ENCODE results near the gene LLPH.

Gene LLPH

GRCh38 chr12:66087365-66087943, 43.1 kb downstream of the LLPH start:
- peak; percentile 37 to 55 for DNase-seq

DNA sequence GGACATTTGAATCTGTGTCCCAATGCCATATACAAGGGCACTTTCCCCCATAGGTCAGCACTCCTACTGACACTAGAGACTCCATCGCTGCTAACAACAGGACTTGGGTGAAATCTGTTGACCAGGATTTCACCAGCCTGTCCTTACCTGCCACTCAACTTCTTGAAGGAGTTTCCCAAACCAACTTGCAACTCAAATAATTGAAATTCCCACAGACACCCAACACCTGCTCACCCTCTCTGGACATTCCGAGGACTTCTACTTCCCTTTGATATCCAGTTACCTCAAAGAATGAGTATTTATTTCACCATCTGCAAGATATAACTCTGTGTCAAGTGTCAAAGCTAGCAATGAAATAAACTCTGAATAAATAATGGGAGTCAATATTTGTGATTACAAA, 44.6 kb downstream of the LLPH start:
- no peak for DNase-seq

DNA sequence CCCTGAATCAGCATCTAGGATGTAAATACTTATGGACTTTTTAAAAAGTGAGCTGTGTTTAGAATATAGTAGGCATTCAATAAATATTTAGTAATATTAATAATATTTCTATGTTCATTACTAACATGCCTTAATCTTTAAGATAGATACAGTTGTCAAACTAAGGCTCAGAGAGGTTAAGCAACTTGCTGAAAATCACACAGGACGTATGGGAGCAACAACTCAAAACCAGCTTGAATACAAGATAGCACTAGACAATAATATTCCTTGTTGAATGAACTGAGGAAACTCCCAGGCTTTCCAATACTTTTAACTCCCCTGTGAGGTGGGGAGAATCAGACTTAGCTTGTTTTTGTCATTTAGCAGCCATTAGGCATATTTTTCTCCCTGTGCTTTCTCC, 45.3 kb downstream of the LLPH start:
- DNase-seq = no peak

DNA sequence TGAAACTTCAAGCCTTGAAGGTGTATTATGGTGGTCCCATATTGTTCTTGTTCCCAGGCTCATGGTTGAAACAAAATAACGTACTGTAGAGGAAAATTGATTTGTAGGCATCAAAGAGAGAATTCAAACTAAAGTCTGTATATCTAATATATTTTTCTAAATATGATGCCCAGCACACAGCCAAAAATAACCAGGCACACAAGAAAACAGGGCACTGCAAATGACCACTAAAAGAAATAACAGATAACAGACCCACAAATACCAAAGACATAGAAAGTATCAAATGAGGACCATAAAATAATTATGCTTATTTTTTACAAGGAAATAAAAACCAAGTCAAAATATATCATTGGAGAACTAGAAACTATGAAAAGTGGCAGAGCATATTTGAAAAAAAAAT, 46.8 kb downstream of the LLPH start:
- DNase-seq = no peak

- no peak for DNase-seq
These were observed 47.8 kb downstream of the LLPH start for GRCh38 chr12:66082744-66083143.

- DNase-seq = no peak
These were observed 49.8 kb downstream of the LLPH start for GRCh38 chr12:66080791-66081190.

- DNase-seq = no peak
These were observed 53.0 kb downstream of the LLPH start for GRCh38 chr12:66077542-66077941.

- DNase-seq = no peak
These were observed 56.0 kb downstream of the LLPH start for GRCh38 chr12:66074561-66074960.

DNA sequence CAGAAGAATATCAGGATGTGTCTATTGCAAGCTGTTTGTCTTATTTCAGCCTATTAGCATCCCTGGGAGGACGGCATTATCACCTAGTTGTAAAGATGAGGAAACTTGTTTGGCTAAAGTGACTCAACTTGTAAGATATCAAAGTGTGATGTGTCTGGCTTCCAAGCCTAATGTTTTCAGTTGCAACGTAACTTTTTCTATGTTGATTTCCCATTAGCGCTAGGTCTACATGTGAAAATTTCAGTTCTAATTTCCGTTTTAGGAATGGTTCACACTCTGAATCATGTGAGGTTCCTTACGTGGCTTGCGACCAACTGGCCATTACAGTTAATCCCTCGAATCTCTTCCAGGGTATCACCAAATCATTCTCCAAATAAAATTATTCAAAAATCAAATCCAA, 58.0 kb downstream of the LLPH start:
- no peak for DNase-seq

- DNase-seq = no peak
These were observed 58.4 kb downstream of the LLPH start for GRCh38 chr12:66072135-66072534.

DNA sequence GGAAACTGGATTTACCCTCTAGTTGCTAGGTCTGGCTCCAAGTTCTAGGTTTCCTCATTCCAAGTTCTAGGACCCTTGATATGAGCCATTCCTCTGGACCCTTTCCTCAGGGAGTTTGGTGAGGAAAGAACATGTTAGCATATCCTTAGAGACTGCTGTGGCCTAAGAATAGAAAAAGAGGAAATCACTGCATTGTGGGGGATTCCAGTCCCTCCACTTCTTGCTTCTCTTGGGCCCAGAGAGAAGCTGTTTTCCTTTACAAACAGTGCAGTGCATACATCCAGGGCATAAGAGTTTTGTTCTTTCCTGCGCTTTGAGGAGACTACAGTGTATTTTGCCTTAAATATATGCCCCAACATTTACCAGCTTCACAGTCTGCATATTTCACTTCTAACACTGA, 59.0 kb downstream of the LLPH start:
- no peak for DNase-seq

GRCh38 chr12:66070378-66071120, 60.0 kb downstream of the LLPH start:
- no peak for DNase-seq

- no peak for DNase-seq
These were observed 63.5 kb downstream of the LLPH start for GRCh38 chr12:66066929-66067523.
